ENCODE data around the gene SRP9. TPM values are rescaled to one million over a fixed set of nuclear protein-coding genes. Genes with fewer than 3 reads are reported as not detected.

Gene SRP9
- total and polyA plus RNA-seq, 2 experiments from 2014 or later = 360 to 414 TPM

DNA sequence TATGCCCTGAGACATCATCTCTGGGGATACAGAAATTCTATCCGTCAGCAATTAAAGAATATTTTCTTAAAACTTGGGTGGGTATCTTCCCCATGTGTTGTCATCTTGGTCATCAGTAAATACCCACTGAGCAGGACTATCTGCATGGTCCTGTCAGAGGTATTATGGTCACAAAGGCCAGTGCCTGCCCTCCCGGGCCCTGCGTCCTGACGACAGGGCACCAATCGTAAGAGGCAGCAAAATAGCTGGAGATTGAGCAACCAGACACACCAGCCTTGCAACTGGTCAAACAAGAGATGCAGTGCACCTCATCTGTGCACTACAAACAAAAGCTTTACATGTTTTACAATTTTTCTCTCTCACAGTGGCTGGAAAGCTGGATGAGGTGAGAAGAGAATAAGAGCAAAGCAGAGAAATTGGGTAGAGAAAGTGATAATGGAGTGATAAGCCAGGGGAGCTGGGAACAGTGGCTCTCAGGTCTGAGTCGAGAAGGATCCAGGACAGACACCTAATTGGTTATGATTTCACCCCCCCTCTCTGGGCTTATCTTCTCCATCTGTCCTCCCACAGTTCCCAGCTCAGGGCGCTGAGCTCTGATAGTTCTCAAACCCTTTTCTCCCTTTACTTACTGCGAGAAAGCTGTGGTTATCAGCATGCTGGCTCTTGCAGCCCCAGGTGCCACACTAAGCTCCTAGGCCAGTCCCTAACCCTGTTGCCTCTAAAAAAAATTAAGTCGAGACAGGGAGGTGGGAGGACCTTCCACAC is 8.8 kb upstream of the SRP9 start:
- Histone ChIP-seq H3K9me3 (ENCODE audit: low read depth) (no peaks in the 10 kb centered on the region), H4K20me1 (ENCODE audit: insufficient read depth, poor library complexity, severe bottlenecking) (no peaks in the 10 kb centered on the region), H3K36me3 (replicated peaks; ENCODE audit: insufficient read depth, low read depth) (no peaks in the 10 kb centered on the region), H2AFZ (no peak overlapping the region), H3K4me2 (no peak overlapping the region), H3K4me3 (no peak overlapping the region), H3K79me2 (no peaks in the 10 kb centered on the region), H3K27ac (peak overlapping the region; percentile 21), H3K27me3 (no peaks in the 10 kb centered on the region), H3K4me1 (ENCODE audit: insufficient read depth) (peaks cover 49% of the 10 kb centered on the region), H3K9me2 (replicated peaks; ENCODE audit: insufficient read depth) (no peaks in the 10 kb centered on the region)
- no peak for DNase-seq (ENCODE audit: low spot score)
- TF ChIP-seq EZH2 (IDR thresholded peaks at IDR 0.05; ENCODE audit: borderline replicate concordance) (no peak), CTCF (IDR thresholded peaks at IDR 0.05; ENCODE audit: poor library complexity) (no peak), EZH2phosphoT487 (IDR thresholded peaks at IDR 0.05; ENCODE audit: low read depth, severe bottlenecking, unreplicated experiment) (no peak)
- WGBS (ENCODE audit: low lambda C conversion rate, missing lambda C conversion rate) = 51% methylated on average over 9 of the region's 9 CpGs

- no peak for TF ChIP-seq EZH2 (IDR thresholded peaks at IDR 0.05; ENCODE audit: borderline replicate concordance)
- Histone ChIP-seq H2AFZ (no peak overlapping the region), H3K79me2 (no peaks in the 10 kb centered on the region), H3K4me1 (ENCODE audit: insufficient read depth) (peaks cover 45% of the 10 kb centered on the region), H3K27ac (no peak overlapping the region), H3K9me3 (ENCODE audit: low read depth) (no peaks in the 10 kb centered on the region), H4K20me1 (ENCODE audit: insufficient read depth, poor library complexity, severe bottlenecking) (no peaks in the 10 kb centered on the region), H3K27me3 (no peaks in the 10 kb centered on the region), H3K4me2 (no peak overlapping the region), H3K4me3 (no peak overlapping the region), H3K36me3 (replicated peaks; ENCODE audit: insufficient read depth, low read depth) (no peaks in the 10 kb centered on the region), H3K9me2 (replicated peaks; ENCODE audit: insufficient read depth) (no peaks in the 10 kb centered on the region)
- 89% methylated on average over 5 of the region's 5 CpGs for WGBS (ENCODE audit: low lambda C conversion rate, missing lambda C conversion rate)
- no peak for DNase-seq (ENCODE audit: low spot score)
Observed at GRCh38 chr1:225769687-225770086, 7.9 kb upstream of the SRP9 start.

- no peak for DNase-seq (ENCODE audit: low spot score)
- Histone ChIP-seq H2AFZ (no peak overlapping the region), H3K4me2 (no peak overlapping the region), H3K36me3 (replicated peaks; ENCODE audit: insufficient read depth, low read depth) (no peaks in the 10 kb centered on the region), H4K20me1 (ENCODE audit: insufficient read depth, poor library complexity, severe bottlenecking) (no peaks in the 10 kb centered on the region), H3K4me3 (no peak overlapping the region), H3K9me2 (replicated peaks; ENCODE audit: insufficient read depth) (no peaks in the 10 kb centered on the region), H3K9me3 (ENCODE audit: low read depth) (no peaks in the 10 kb centered on the region), H3K4me1 (ENCODE audit: insufficient read depth) (peaks cover 45% of the 10 kb centered on the region), H3K27me3 (no peaks in the 10 kb centered on the region), H3K79me2 (no peaks in the 10 kb centered on the region), H3K27ac (no peak overlapping the region)
- 63% methylated on average over 11 of the region's 11 CpGs for WGBS (ENCODE audit: low lambda C conversion rate, missing lambda C conversion rate)
- no peak for TF ChIP-seq CTCF (IDR thresholded peaks at IDR 0.05; ENCODE audit: poor library complexity)
- TF ChIP-seq EZH2phosphoT487 (IDR thresholded peaks at IDR 0.05; ENCODE audit: low read depth, severe bottlenecking, unreplicated experiment) = no peak
- TF ChIP-seq EZH2 (IDR thresholded peaks at IDR 0.05; ENCODE audit: borderline replicate concordance) = no peak
Observed at GRCh38 chr1:225770561-225771248, 6.9 kb upstream of the SRP9 start.

DNA sequence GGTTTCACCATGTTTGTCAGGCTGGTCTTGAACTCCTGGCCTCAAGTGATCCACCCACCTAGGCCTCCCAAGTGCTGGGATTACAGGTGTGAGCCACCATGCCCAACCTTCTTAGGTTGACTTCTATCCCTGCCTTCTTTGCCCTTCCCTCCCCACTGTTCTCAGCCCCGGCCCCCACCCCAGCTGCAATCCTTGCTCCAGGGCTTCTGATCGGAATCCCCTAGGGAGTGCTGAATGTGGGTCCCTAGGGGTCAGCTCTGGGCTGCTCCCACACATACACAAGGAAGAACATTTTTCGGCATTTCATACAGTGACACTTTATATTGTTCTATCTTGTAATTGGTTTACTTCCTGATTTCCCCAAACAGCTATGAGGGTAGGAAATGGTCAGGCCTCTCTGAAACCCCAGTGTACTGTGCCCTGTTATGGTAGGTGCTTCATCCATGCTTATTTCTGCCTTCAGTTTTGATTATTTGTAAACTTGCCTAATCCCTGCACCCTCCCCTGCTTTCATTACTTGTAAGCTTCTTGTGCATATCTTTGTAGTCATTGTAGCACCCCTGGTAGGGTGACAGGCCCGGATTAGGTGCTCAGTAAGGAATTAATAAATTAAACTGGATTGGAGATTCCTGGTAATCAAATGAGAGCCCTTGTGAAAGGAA is 5.8 kb upstream of the SRP9 start:
- Histone ChIP-seq H2AFZ (peak overlapping the region; percentile 36), H3K27ac (peak overlapping the region; percentile 70), H4K20me1 (ENCODE audit: insufficient read depth, poor library complexity, severe bottlenecking) (no peaks in the 10 kb centered on the region), H3K4me1 (ENCODE audit: insufficient read depth) (peaks cover 43% of the 10 kb centered on the region), H3K9me3 (ENCODE audit: low read depth) (no peaks in the 10 kb centered on the region), H3K4me3 (no peak overlapping the region), H3K27me3 (no peaks in the 10 kb centered on the region), H3K9me2 (replicated peaks; ENCODE audit: insufficient read depth) (no peaks in the 10 kb centered on the region), H3K4me2 (peak overlapping the region; percentile 10), H3K36me3 (replicated peaks; ENCODE audit: insufficient read depth, low read depth) (no peaks in the 10 kb centered on the region), H3K79me2 (peaks cover 6% of the 10 kb centered on the region)
- no peak for TF ChIP-seq EZH2 (IDR thresholded peaks at IDR 0.05; ENCODE audit: borderline replicate concordance)
- TF ChIP-seq CTCF (IDR thresholded peaks at IDR 0.05; ENCODE audit: poor library complexity) = no peak
- TF ChIP-seq EZH2phosphoT487 (IDR thresholded peaks at IDR 0.05; ENCODE audit: low read depth, severe bottlenecking, unreplicated experiment) = no peak
- no peak for DNase-seq (ENCODE audit: low spot score)
- WGBS (ENCODE audit: low lambda C conversion rate, missing lambda C conversion rate) = 83% methylated on average over 4 of the region's 4 CpGs
